Loucy (cell line): ENCODE results near the gene ENOX1.

ENCODE experiments used
- H2AFZ ChIP-seq: fragments of 200-600 bp; sonication (generic); 2 replicates; pipeline ENCODE4 v1.6.0; 2016; ENCODE audit warnings: antibody characterized with exemption, mild to moderate bottlenecking, low read length, moderate library complexity
- H3F3A ChIP-seq: fragments of 200-600 bp; 2 replicates; pipeline ENCODE4 v1.6.0; 2016; ENCODE audit warnings: antibody characterized with exemption, low read depth, mild to moderate bottlenecking
- H3K27me3 ChIP-seq: fragments of 200-600 bp; sonication (generic); 2 replicates; pipeline ENCODE4 v1.6.1; 2014; ENCODE audit warnings: low read length, mild to moderate bottlenecking; ENCODE audit not compliant: insufficient read depth, poor library complexity, severe bottlenecking
- H3K36me3 ChIP-seq: fragments of 200-600 bp; sonication (generic); 2 replicates; pipeline ENCODE4 v1.6.1; 2016; ENCODE audit warnings: low read length; ENCODE audit not compliant: insufficient read depth
- H3K4me1 ChIP-seq: fragments of 200-600 bp; sonication (generic); 2 replicates; pipeline ENCODE4 v1.5.1; 2014; ENCODE audit warnings: low read length, mild to moderate bottlenecking; ENCODE audit not compliant: insufficient read depth, poor library complexity, severe bottlenecking
- H3K4me2 ChIP-seq: fragments of 200-600 bp; sonication (generic); 2 replicates; pipeline ENCODE4 v1.6.0; 2014; ENCODE audit warnings: antibody characterized with exemption, low read length, low read depth, mild to moderate bottlenecking; ENCODE audit not compliant: poor library complexity, severe bottlenecking
- H3K4me3 ChIP-seq: fragments of 200-600 bp; sonication (generic); 2 replicates; pipeline ENCODE4 v1.5.1; 2014; ENCODE audit warnings: low read length, mild to moderate bottlenecking, mixed read lengths; ENCODE audit not compliant: poor library complexity, severe bottlenecking
- H3K79me2 ChIP-seq: fragments of 200-600 bp; sonication (generic); 2 replicates; pipeline ENCODE4 v1.6.1; 2014; ENCODE audit warnings: low read length; ENCODE audit not compliant: insufficient read depth
- H3K9ac ChIP-seq: fragments of 200-600 bp; sonication (generic); 2 replicates; pipeline ENCODE4 v1.6.0; 2014; ENCODE audit warnings: mild to moderate bottlenecking, low read depth, low read length, moderate library complexity; ENCODE audit not compliant: poor library complexity, severe bottlenecking
- H3K9me2 ChIP-seq: fragments of 200-600 bp; sonication (generic); replicated peaks from 2 replicates; pipeline ENCODE4 v1.6.1; 2016; ENCODE audit warnings: low read depth, low read length, mixed read lengths
- H3K9me3 ChIP-seq: fragments of 200-600 bp; sonication (generic); 2 replicates; pipeline ENCODE4 v1.6.1; 2014; ENCODE audit warnings: mild to moderate bottlenecking, antibody characterized with exemption, low read length, low read depth; ENCODE audit not compliant: insufficient read depth
- H4K20me1 ChIP-seq: fragments of 200-600 bp; sonication (generic); 2 replicates; pipeline ENCODE4 v1.6.0; 2014; ENCODE audit warnings: antibody characterized with exemption, low read length, mild to moderate bottlenecking; ENCODE audit not compliant: insufficient read depth, poor library complexity, severe bottlenecking
- EZH2phosphoT487 ChIP-seq: fragments of 200-600 bp; IDR thresholded peaks from 2 replicates; pipeline ENCODE4 v1.6.1; 2018; ENCODE audit warnings: antibody characterized with exemption, mild to moderate bottlenecking, moderate library complexity, borderline replicate concordance
- TF ChIP-seq, protein P1 (sequence below): fragments of 200-600 bp; sonication (generic); conservative IDR thresholded peaks from 2 replicates; pipeline ENCODE4 v1.5.1; 2014; ENCODE audit warnings: mild to moderate bottlenecking, antibody characterized with exemption, low read length

Gene ENOX1

DNA sequence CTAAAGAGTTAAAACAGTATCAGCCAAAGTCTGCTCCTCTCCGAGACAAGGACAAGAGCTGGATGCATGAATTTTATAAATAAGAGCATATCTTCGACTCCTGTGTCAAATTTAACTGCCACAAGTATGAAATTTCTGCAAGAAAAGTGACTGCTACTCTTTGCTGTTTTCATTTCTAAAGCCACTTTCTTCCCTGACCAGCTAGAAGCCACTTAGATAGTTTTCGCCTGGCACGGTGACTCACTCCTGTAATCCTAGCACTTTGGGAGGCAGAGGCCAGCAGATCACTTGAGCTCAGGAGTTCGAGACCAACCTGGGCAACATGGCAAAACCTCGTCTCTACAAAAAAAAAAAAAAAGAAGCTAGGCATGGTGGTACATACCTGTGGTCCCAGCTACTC, 61.3 kb downstream of the ENOX1 start:
- no peak overlapping the region for H3K4me2 ChIP-seq
- no peak overlapping the region for H3K9ac ChIP-seq
- H3K9me3 ChIP-seq, result no peaks in the 10 kb centered on the region
- H3K4me1 ChIP-seq, result peaks cover 17% of the 10 kb centered on the region
- no peaks in the 10 kb centered on the region for H3K27me3 ChIP-seq
- no peak overlapping the region for H2AFZ ChIP-seq
- no peaks in the 10 kb centered on the region for H3K36me3 ChIP-seq
- H3F3A ChIP-seq, result no peaks in the 10 kb centered on the region
- no peak for TF ChIP-seq EZH2phosphoT487
- TF ChIP-seq, protein P1, sequence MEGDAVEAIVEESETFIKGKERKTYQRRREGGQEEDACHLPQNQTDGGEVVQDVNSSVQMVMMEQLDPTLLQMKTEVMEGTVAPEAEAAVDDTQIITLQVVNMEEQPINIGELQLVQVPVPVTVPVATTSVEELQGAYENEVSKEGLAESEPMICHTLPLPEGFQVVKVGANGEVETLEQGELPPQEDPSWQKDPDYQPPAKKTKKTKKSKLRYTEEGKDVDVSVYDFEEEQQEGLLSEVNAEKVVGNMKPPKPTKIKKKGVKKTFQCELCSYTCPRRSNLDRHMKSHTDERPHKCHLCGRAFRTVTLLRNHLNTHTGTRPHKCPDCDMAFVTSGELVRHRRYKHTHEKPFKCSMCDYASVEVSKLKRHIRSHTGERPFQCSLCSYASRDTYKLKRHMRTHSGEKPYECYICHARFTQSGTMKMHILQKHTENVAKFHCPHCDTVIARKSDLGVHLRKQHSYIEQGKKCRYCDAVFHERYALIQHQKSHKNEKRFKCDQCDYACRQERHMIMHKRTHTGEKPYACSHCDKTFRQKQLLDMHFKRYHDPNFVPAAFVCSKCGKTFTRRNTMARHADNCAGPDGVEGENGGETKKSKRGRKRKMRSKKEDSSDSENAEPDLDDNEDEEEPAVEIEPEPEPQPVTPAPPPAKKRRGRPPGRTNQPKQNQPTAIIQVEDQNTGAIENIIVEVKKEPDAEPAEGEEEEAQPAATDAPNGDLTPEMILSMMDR, result no peak
- no peaks in the 10 kb centered on the region for H3K79me2 ChIP-seq
- no peaks in the 10 kb centered on the region for H3K9me2 ChIP-seq
- no peak overlapping the region for H3K4me3 ChIP-seq
- no peaks in the 10 kb centered on the region for H4K20me1 ChIP-seq

DNA sequence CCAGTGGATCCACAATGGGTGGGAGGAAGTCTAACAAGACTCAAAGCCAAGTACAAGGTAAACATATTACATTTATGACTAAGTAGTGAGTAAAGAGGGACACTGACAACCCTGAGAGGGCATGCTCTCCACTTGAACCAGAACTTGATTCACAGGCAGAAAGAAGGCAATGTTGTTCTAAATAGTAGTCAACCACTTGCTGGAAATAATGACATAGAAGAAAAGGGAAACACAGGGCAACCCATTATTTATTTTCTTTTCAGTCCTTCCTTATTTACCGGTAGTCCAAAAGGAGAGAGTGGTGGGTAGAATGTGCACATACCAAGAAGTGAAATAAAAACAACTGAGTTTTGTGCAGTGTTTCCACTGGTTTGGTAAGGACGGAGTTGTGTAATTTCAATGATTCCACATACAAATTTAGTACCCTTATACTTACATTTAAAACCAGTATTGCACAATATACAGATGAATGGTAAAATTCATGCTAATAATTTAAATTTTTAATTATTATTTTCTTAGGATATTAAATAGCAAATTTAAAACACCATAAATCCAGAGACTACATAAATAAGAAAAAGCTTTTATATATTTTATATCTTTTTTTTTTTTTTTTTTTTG, 65.9 kb downstream of the ENOX1 start:
- Histone ChIP-seq H3K9me3 (no peaks in the 10 kb centered on the region; the same call in 1 of the 2 replicates), H3F3A (no peaks in the 10 kb centered on the region), H3K9me2 (no peaks in the 10 kb centered on the region), H3K27me3 (no peaks in the 10 kb centered on the region), H3K4me2 (no peak overlapping the region), H3K36me3 (no peaks in the 10 kb centered on the region), H3K4me1 (peaks cover 17% of the 10 kb centered on the region), H3K9ac (no peak overlapping the region), H2AFZ (no peak overlapping the region), H4K20me1 (no peaks in the 10 kb centered on the region), H3K4me3 (no peak overlapping the region), H3K79me2 (no peaks in the 10 kb centered on the region)
- TF ChIP-seq, protein P1, result no peak
- no peak for TF ChIP-seq EZH2phosphoT487

DNA sequence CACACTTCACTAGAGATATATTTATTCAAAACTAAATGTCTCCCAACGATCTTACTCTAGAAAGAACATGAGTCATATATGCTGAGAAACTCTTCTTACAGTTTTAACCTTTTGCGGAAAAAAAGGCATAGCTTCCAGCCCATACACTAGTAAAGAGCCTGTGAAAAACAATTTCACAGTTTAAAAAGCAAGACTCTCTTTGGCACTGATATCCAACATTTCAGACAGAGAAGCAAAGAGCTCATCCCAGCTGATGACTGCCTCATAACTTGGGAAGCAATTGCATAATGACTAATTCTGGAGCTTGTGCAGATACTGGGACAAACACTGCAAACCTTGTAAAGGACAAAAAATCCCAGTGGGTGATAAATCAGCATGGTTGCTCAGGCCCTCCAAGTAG, 88.0 kb downstream of the ENOX1 start:
- Histone ChIP-seq H4K20me1 (no peaks in the 10 kb centered on the region), H3K9me3 (no peaks in the 10 kb centered on the region), H2AFZ (no peak overlapping the region), H3K79me2 (no peaks in the 10 kb centered on the region), H3K9me2 (no peaks in the 10 kb centered on the region), H3K27me3 (no peaks in the 10 kb centered on the region), H3K4me2 (no peak overlapping the region), H3K4me1 (peaks cover 2% of the 10 kb centered on the region), H3F3A (no peaks in the 10 kb centered on the region), H3K4me3 (no peak overlapping the region), H3K36me3 (no peaks in the 10 kb centered on the region), H3K9ac (no peak overlapping the region)
- TF ChIP-seq EZH2phosphoT487, result no peak
- TF ChIP-seq, protein P1, result no peak
